GM12878 (cell line): ENCODE results near the gene RAMP1. TPM values are rescaled to one million over a fixed set of nuclear protein-coding genes. Genes with fewer than 3 reads are reported as not detected.
"Not testable (repeated sequence)": the region's sequence is repeated elsewhere in the genome, so short reads cannot be mapped to it uniquely, and the experiment has no call there.

Experiments used
- ATAC-seq: fragments of 200-7000 bp; cut with Tn5 transposase; 3 replicates; pipeline ENCODE4 v1.9.1; 2020; ENCODE audit warnings: mild to moderate bottlenecking, moderate library complexity
- BruUV-seq: library from RNA; stranded (reverse); fragments of 400-500 nt; replicated peaks from 2 replicates; lab custom pipeline; 2021; lab: Mats Ljungman, UMichigan
- CTCF ChIA-PET: fragments of 300-600 bp; sonication (Branson Sonifier 250); formaldehyde crosslinking; extraction: SDS; loops from one replicate; lab custom pipeline; 2021; ENCODE audit warnings: inconsistent platforms; lab: Yijun Ruan, JAX
- POLR2A ChIA-PET: fragments of 350-600 bp; formaldehyde crosslinking; extraction: SDS; loops from one replicate; lab custom pipeline; 2021; ENCODE audit warnings: inconsistent platforms; lab: Charles Lee
- RAD21 ChIA-PET: fragments of 300-600 bp; sonication (Branson Sonifier 250); formaldehyde crosslinking; loops from one replicate; lab custom pipeline; 2023; ENCODE audit warnings: antibody characterized with exemption; ENCODE audit not compliant: unreplicated experiment; lab: Charles Lee
- SMC1A ChIA-PET: fragments of 300-600 bp; sonication (Branson Sonifier 250); formaldehyde crosslinking; loops from one replicate; lab custom pipeline; 2023; ENCODE audit not compliant: unreplicated experiment, uncharacterized antibody; lab: Charles Lee
- DNase-seq: peaks from one replicate; pipeline ENCODE4 v3.0.0-alpha.2; 2011; ENCODE audit warnings: low read depth, low spot score
- FAIRE-seq: peaks from 3 replicates; lab custom pipeline; 2011; peaks lifted over from hg19 to GRCh38; lab: Jason Lieb, UNC
- H2AFZ ChIP-seq: 2 replicates; pipeline ENCODE4 v1.6.0; 2011; ENCODE audit warnings: low read depth, low read length, control low read depth; ENCODE audit not compliant: control insufficient read depth
- H3K27ac ChIP-seq: 2 replicates; pipeline ENCODE4 v1.5.1; 2011; ENCODE audit warnings: control low read depth; ENCODE audit not compliant: control insufficient read depth, insufficient read depth
- H3K27me3 ChIP-seq, 2 experiments: replicated peaks in 1 of 2; 2 replicates each; pipeline versions ENCODE4 v1.6.0 to v1.6.1; 2011; ENCODE audit warnings: low read length in 1 of 2; ENCODE audit not compliant: control insufficient read depth in 2 of 2, insufficient read depth in 2 of 2
- H3K36me3 ChIP-seq, 2 experiments: 2 replicates each; pipeline ENCODE4 v1.5.1; 2011; ENCODE audit warnings: low read length in 1 of 2; ENCODE audit not compliant: control insufficient read depth in 2 of 2, insufficient read depth in 2 of 2
- H3K4me1 ChIP-seq: 2 replicates; pipeline ENCODE4 v1.6.1; 2011; ENCODE audit warnings: mild to moderate bottlenecking, low read length, moderate library complexity, mixed read lengths; ENCODE audit not compliant: control insufficient read depth, insufficient read depth
- H3K4me2 ChIP-seq: 2 replicates; pipeline ENCODE4 v1.6.0; 2011; ENCODE audit warnings: control low read depth; ENCODE audit not compliant: control insufficient read depth, insufficient read depth
- H3K4me3 ChIP-seq: fragments of 200-600 bp; sonication (generic); 2 replicates; pipeline ENCODE4 v1.5.1; 2016
- H3K79me2 ChIP-seq: 2 replicates; pipeline ENCODE4 v1.6.0; 2011; ENCODE audit warnings: low read length; ENCODE audit not compliant: control insufficient read depth, insufficient read depth
- H3K9ac ChIP-seq: 2 replicates; pipeline ENCODE4 v1.8.0; 2011; ENCODE audit warnings: low read length, control low read depth, mixed read lengths; ENCODE audit not compliant: control insufficient read depth, insufficient read depth
- H3K9me3 ChIP-seq: replicated peaks from 3 replicates; pipeline ENCODE4 v1.5.1; 2011; ENCODE audit warnings: mild to moderate bottlenecking, low read length; ENCODE audit not compliant: control insufficient read depth, insufficient read depth
- H4K20me1 ChIP-seq: 2 replicates; pipeline ENCODE4 v1.6.0; 2011; ENCODE audit not compliant: control insufficient read depth, insufficient read depth
- BCL11A ChIP-seq: IDR thresholded peaks from 2 replicates; pipeline ENCODE4 v1.6.1; 2011; ENCODE audit warnings: low read depth, low read length
- DPF2 ChIP-seq: fragments of 450-650 bp; IDR thresholded peaks from 2 replicates; pipeline ENCODE4 v1.6.1; 2017; ENCODE audit warnings: mild to moderate bottlenecking
- EP300 ChIP-seq, 2 experiments: fragments of 150-350 bp in 1 of 2; IDR thresholded peaks; 2 replicates each; pipeline ENCODE4 v1.6.1; 2011 to 2012; ENCODE audit warnings: low read depth in 2 of 2, low read length in 2 of 2, borderline replicate concordance in 1 of 2, improper control_type of control experiment in 1 of 2, inconsistent platforms in 1 of 2; ENCODE audit not compliant: control insufficient read depth in 1 of 2
- ESRRA ChIP-seq: IDR thresholded peaks from 2 replicates; pipeline ENCODE4 v1.6.1; 2012; ENCODE audit warnings: mild to moderate bottlenecking, low read length, improper control_type of control experiment
- GABPA ChIP-seq: IDR thresholded peaks from 2 replicates; pipeline ENCODE4 v1.6.1; 2014; ENCODE audit warnings: antibody characterized with exemption, low read depth, mild to moderate bottlenecking, inconsistent platforms
- HDAC2 ChIP-seq: fragments of 200-600 bp; sonication (generic); IDR thresholded peaks from 2 replicates; pipeline ENCODE4 v1.6.1; 2017
- NFIC ChIP-seq: IDR thresholded peaks from 2 replicates; pipeline ENCODE4 v1.6.1; 2012; ENCODE audit warnings: low read depth, mild to moderate bottlenecking, inconsistent platforms, low read length, moderate library complexity
- RAD21 ChIP-seq: IDR thresholded peaks from 2 replicates; pipeline ENCODE4 v1.6.1; 2011; ENCODE audit warnings: mild to moderate bottlenecking, low read depth, low read length, moderate library complexity; ENCODE audit not compliant: insufficient read depth
- STAT1 ChIP-seq: fragments of 450-650 bp; conservative IDR thresholded peaks from 2 replicates; pipeline ENCODE4 v1.6.1; 2014; ENCODE audit warnings: antibody characterized with exemption, mild to moderate bottlenecking
- TCF3 ChIP-seq: IDR thresholded peaks from 2 replicates; pipeline ENCODE4 v1.6.1; 2012; ENCODE audit warnings: low read depth, mild to moderate bottlenecking, low read length, borderline replicate concordance; ENCODE audit not compliant: insufficient read depth
- WGBS: methylation state at CpG from one replicate; pipeline ENCODE4 v1.1.6; 2016; ENCODE audit warnings: low lambda C conversion rate; ENCODE audit not compliant: insufficient replicate concordance, insufficient coverage; ENCODE audit errors: missing lambda C conversion rate; 5-methylcytosine and 5-hydroxymethylcytosine counted together
- in situ Hi-C: fragments of 300-500 bp; cut with MboI; formaldehyde crosslinking; loops from 9 replicates; pipeline ENCODE4 v1.14.3; 2018; ENCODE audit warnings: mixed read lengths
- intact Hi-C: fragments of 100-400 bp; cut with micrococcal nuclease; formaldehyde crosslinking; loops from one replicate; pipeline ENCODE4 v1.14.2; 2022; ENCODE audit not compliant: unreplicated experiment
- polyA plus RNA-seq, 11 experiments: library from polyadenylated mRNA; depleted of rRNA in 4 of 11; unstranded in 6 of 11; stranded (reverse) in 5 of 11; fragments of >200 nt; fragmentation: Nextera tagmentation in 4 of 11; fragmentation: Illumina TruSeq in 1 of 11; extraction: Ambion mirVana in 4 of 11; extraction: Trizol in 1 of 11; gene quantifications; 1 replicate in 1 of 11; 2 replicates in 10 of 11; pipeline versions ENCODE4 v1.2.1 to v1.2.3, GENCODE V29; 2011 to 2016; ENCODE audit warnings: inconsistent platforms in 2 of 11, missing spikeins in 2 of 11, low read depth in 1 of 11
- total RNA-seq, 4 experiments: library from RNA; depleted of rRNA in 3 of 4; stranded (reverse); fragments of >200 nt in 3 of 4; fragmentation: Illumina TruSeq in 1 of 4; extraction: Trizol in 1 of 4; gene quantifications; 2 replicates each; pipeline versions ENCODE4 v1.2.1 to v1.2.3, GENCODE V29; 2013 to 2021
- TF ChIP-seq, protein P1 (sequence below): IDR thresholded peaks from 2 replicates; pipeline ENCODE4 v1.6.1; 2012; ENCODE audit warnings: low read depth, low read length, improper control_type of control experiment

The RAMP1 gene
- total and polyA plus RNA-seq, 10 of the 15 experiments (the other 5 are each of a cell fraction or from before 2014, with no cell fraction given) = 0.11 to 0.19 (median 0.12) TPM; not detected in 7

DNA sequence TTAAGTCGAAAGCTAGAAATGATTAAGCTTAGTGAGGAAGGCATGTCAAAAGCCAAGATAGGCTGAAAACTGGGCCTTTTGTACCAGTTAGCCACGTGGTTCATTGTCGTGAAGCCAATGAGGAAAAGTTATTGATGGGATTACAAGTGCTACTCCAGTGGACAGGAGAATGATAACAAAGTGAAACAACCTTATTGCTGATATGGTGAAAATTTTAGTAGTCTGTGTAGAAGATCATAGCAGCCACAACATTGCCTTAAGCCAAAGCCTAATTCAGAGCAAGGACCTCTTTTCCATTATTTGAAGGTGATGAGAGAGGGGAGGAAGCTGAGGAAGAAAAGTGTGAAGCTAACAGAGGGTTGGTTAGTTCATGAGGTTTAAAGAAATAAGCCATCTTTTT lies 24.1 kb upstream of the RAMP1 start (continued):
- no peak for TF ChIP-seq HDAC2

DNA sequence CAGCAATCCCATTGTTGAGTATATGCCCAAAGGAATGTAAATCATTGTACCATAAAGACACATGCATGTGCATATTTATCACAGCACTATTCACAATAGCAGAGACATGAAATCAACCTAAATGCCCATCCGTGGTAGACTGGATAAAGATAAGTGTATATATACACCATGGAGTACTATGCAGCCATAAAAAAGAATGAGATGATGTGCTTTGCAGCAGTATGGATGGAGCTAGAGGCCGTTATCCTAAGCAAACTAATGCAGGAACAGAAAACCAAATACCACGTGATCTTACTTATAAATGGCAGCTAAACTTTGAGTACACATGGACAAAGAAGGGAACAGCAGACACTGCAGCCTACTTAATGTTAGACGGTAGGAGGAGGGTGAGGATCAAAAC lies 18.4 kb upstream of the RAMP1 start:
- Histone ChIP-seq H3K4me3 (no peak overlapping the region), H3K79me2 (no peaks in the 10 kb centered on the region)
- SMC1A ChIA-PET = no interaction called here
- TF ChIP-seq, protein P1, sequence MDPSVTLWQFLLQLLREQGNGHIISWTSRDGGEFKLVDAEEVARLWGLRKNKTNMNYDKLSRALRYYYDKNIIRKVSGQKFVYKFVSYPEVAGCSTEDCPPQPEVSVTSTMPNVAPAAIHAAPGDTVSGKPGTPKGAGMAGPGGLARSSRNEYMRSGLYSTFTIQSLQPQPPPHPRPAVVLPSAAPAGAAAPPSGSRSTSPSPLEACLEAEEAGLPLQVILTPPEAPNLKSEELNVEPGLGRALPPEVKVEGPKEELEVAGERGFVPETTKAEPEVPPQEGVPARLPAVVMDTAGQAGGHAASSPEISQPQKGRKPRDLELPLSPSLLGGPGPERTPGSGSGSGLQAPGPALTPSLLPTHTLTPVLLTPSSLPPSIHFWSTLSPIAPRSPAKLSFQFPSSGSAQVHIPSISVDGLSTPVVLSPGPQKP = no peak
- no peak for TF ChIP-seq BCL11A
- no peak for TF ChIP-seq DPF2
- no peak for TF ChIP-seq EP300 (IDR thresholded peaks at IDR 0.05; ENCODE audit: borderline replicate concordance in 1 of 2, control insufficient read depth in 1 of 2, low read depth in 2 of 2, low read length in 2 of 2)
- no peak for TF ChIP-seq RAD21
- no peak for TF ChIP-seq ESRRA
- no peak for TF ChIP-seq STAT1
- no peak for TF ChIP-seq TCF3
- no peak for TF ChIP-seq GABPA
- TF ChIP-seq NFIC = no peak
- TF ChIP-seq, all 136 proteins: peak for 0
- H3K4me2 ChIP-seq = no peak overlapping the region
- no peaks in the 10 kb centered on the region for H3K36me3 ChIP-seq
- no peaks in the 10 kb centered on the region; the same call in 2 of the 3 replicates for H3K9me3 ChIP-seq
- H3K4me1 ChIP-seq = no peaks in the 10 kb centered on the region
- BruUV-seq = no TSS peak
- 57% methylated on average over 4 of the region's 4 CpGs for WGBS
- H3K27ac ChIP-seq = no peak overlapping the region
- in situ Hi-C loops (no loop called here), intact Hi-C loops (no loop called here)
- ChIA-PET CTCF (interaction anchor here (0.6 kb wide), 1 partner anchor 235 kb away, joined by 3 read pairs; no protein-coding TSS in a partner anchor), POLR2A (no interaction called here), RAD21 (no interaction called here)
- no peak overlapping the region for H3K9ac ChIP-seq
- ATAC-seq (no peak), DNase-seq (no peak), FAIRE-seq (no peak)
- H4K20me1 ChIP-seq = no peaks in the 10 kb centered on the region
- H3K27me3 ChIP-seq = no peaks in the 10 kb centered on the region
- H2AFZ ChIP-seq = no peak overlapping the region

DNA sequence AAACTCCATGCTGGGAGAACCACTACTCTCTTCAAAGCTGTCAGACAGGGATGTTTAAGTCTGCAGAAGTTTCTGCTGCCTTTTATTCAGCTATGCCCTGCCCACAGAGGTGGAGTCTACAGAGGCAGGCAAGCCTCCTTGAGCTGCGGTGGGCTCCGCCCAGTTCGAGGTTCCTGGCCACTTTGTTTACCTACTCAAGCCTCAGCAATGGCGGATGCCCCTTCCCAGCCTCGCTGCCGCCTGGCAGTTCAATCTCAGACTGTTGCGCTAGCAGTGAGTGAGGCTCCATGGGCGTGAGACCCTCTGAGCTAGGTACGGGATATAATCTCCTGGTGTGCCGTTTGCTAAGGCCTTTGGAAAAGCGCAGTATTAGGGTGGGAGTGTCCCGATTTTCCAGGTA lies 10.5 kb upstream of the RAMP1 start:
- H3K4me2 ChIP-seq, ATAC-seq, SMC1A ChIA-PET, H3K36me3 ChIP-seq, FAIRE-seq, H3K4me3 ChIP-seq, H2AFZ ChIP-seq, H3K9me3 ChIP-seq, BruUV-seq, H4K20me1 ChIP-seq, H3K79me2 ChIP-seq, DNase-seq, H3K9ac ChIP-seq, H3K4me1 ChIP-seq, CTCF ChIA-PET, RAD21 ChIA-PET, POLR2A ChIA-PET, intact Hi-C loops, in situ Hi-C loops, H3K27ac ChIP-seq, H3K27me3 ChIP-seq: not testable (repeated sequence)
- WGBS = 65% methylated on average over 12 of the region's 12 CpGs
